IMR-90 (cell line): ENCODE measurements around the gene ZSCAN30. TPM values are rescaled to one million over a fixed set of nuclear protein-coding genes. Genes with fewer than 3 reads are reported as not detected.

Experiments
- ATAC-seq: fragments of 200-7000 bp; cut with Tn5 transposase; 2 replicates; pipeline ENCODE4 v1.9.1; 2020; ENCODE audit warnings: low read depth, mild to moderate bottlenecking, moderate library complexity
- BruUV-seq: library from RNA; stranded (reverse); fragments of 400-500 nt; replicated peaks from 2 replicates; lab custom pipeline; 2021; lab: Mats Ljungman, UMichigan
- CTCF ChIA-PET: fragments of 300-600 bp; formaldehyde crosslinking; extraction: SDS; loops from one replicate; lab custom pipeline; 2021; ENCODE audit warnings: antibody characterized with exemption; lab: Yijun Ruan, JAX
- POLR2A ChIA-PET: fragments of 300-600 bp; sonication (Branson Sonifier 250); formaldehyde crosslinking; loops from one replicate; lab custom pipeline; 2022; ENCODE audit warnings: antibody characterized with exemption; ENCODE audit not compliant: unreplicated experiment; lab: Charles Lee
- DNase-seq: peaks from one replicate; pipeline ENCODE4 v3.0.0; 2013
- H2AFZ ChIP-seq: replicated peaks from 2 replicates; pipeline ENCODE3; 2013; ENCODE audit warnings: low read length, mild to moderate bottlenecking; ENCODE audit not compliant: poor library complexity
- H2AK5ac ChIP-seq: 2 replicates; pipeline ENCODE4 v1.6.1; 2013; ENCODE audit warnings: low read depth, low read length, inconsistent platforms
- H2AK9ac ChIP-seq: replicated peaks from 2 replicates; pipeline ENCODE3; 2013; ENCODE audit warnings: mild to moderate bottlenecking, low read depth, low read length, moderate library complexity; ENCODE audit not compliant: poor library complexity
- H2BK120ac ChIP-seq: 2 replicates; pipeline ENCODE4 v1.6.1; 2013; ENCODE audit warnings: low read depth, low read length, inconsistent platforms
- H2BK15ac ChIP-seq: 3 replicates; pipeline ENCODE4 v1.6.1; 2013; ENCODE audit warnings: low read depth, low read length, inconsistent platforms
- H2BK20ac ChIP-seq: 2 replicates; pipeline ENCODE4 v1.6.1; 2013; ENCODE audit warnings: low read depth, mild to moderate bottlenecking, inconsistent platforms, low read length, moderate library complexity
- H2BK5ac ChIP-seq: 2 replicates; pipeline ENCODE4 v1.6.1; 2013; ENCODE audit warnings: mild to moderate bottlenecking, low read depth, low read length, inconsistent platforms; ENCODE audit not compliant: poor library complexity, severe bottlenecking
- H3K14ac ChIP-seq: replicated peaks from 2 replicates; pipeline ENCODE4 v1.6.1; 2013; ENCODE audit warnings: low read depth, low read length, inconsistent platforms
- H3K18ac ChIP-seq: 2 replicates; pipeline ENCODE4 v1.6.1; 2013; ENCODE audit warnings: low read depth, low read length, control low read depth
- H3K23ac ChIP-seq: 2 replicates; pipeline ENCODE4 v1.6.1; 2013; ENCODE audit warnings: low read depth, low read length, inconsistent platforms
- H3K27ac ChIP-seq: 2 replicates; pipeline ENCODE4 v1.5.1; 2013; ENCODE audit warnings: mild to moderate bottlenecking, control low read depth, low read length; ENCODE audit not compliant: insufficient read depth
- H3K27me3 ChIP-seq: 2 replicates; pipeline ENCODE4 v1.6.1; 2013; ENCODE audit warnings: low read length; ENCODE audit not compliant: control insufficient read depth, insufficient read depth
- H3K36me3 ChIP-seq: 2 replicates; pipeline ENCODE4 v1.6.1; 2013; ENCODE audit warnings: low read length, mixed read lengths; ENCODE audit not compliant: control insufficient read depth, insufficient read depth
- H3K4ac ChIP-seq: 2 replicates; pipeline ENCODE4 v1.6.1; 2013; ENCODE audit warnings: low read depth, low read length, inconsistent platforms
- H3K4me1 ChIP-seq: 2 replicates; pipeline ENCODE4 v1.6.1; 2013; ENCODE audit warnings: low read length, mixed read lengths; ENCODE audit not compliant: control insufficient read depth, insufficient read depth
- H3K4me2 ChIP-seq: 2 replicates; pipeline ENCODE4 v1.6.1; 2013; ENCODE audit warnings: low read depth, mild to moderate bottlenecking, control low read depth, low read length, moderate library complexity
- H3K4me3 ChIP-seq: 2 replicates; pipeline ENCODE4 v1.5.1; 2013; ENCODE audit warnings: low read depth, mild to moderate bottlenecking, control low read depth, low read length, moderate library complexity; ENCODE audit not compliant: insufficient read depth
- H3K56ac ChIP-seq: 2 replicates; pipeline ENCODE4 v1.6.1; 2013; ENCODE audit warnings: low read length, inconsistent platforms; ENCODE audit not compliant: insufficient read depth; ENCODE audit errors: extremely low read depth
- H3K79me1 ChIP-seq, 2 experiments: 2 replicates each; pipeline ENCODE4 v1.6.1; 2013; ENCODE audit warnings: low read length in 2 of 2, inconsistent platforms in 1 of 2, low read depth in 1 of 2
- H3K9ac ChIP-seq: 2 replicates; pipeline ENCODE4 v1.6.1; 2013; ENCODE audit warnings: low read depth, low read length, control low read depth
- H3K9me1 ChIP-seq: 2 replicates; pipeline ENCODE4 v1.6.1; 2013; ENCODE audit warnings: low read length, inconsistent platforms; ENCODE audit not compliant: insufficient read depth
- H3K9me3 ChIP-seq: 2 replicates; pipeline ENCODE4 v1.6.1; 2013; ENCODE audit warnings: low read length; ENCODE audit not compliant: control insufficient read depth, insufficient read depth
- H4K20me1 ChIP-seq: 2 replicates; pipeline ENCODE4 v1.6.1; 2013; ENCODE audit warnings: low read length, inconsistent platforms; ENCODE audit not compliant: insufficient read depth
- H4K5ac ChIP-seq: 2 replicates; pipeline ENCODE4 v1.6.1; 2013; ENCODE audit warnings: mild to moderate bottlenecking, low read depth, low read length, control low read depth
- H4K8ac ChIP-seq, 2 experiments: 2 replicates each; pipeline ENCODE4 v1.6.1; 2013; ENCODE audit warnings: low read depth in 2 of 2, low read length in 2 of 2, control low read depth in 1 of 2, inconsistent platforms in 1 of 2
- H4K91ac ChIP-seq: 2 replicates; pipeline ENCODE4 v1.6.1; 2013; ENCODE audit warnings: low read depth, low read length, inconsistent platforms; ENCODE audit not compliant: insufficient read depth
- CHD1 ChIP-seq: IDR thresholded peaks from 2 replicates; pipeline ENCODE4 v1.6.1; 2012; ENCODE audit warnings: low read depth, low read length, improper control_type of control experiment
- MAFK ChIP-seq: IDR thresholded peaks from 2 replicates; pipeline ENCODE4 v1.6.1; 2012; ENCODE audit warnings: low read depth, low read length, improper control_type of control experiment
- MAZ ChIP-seq: IDR thresholded peaks from 2 replicates; pipeline ENCODE4 v1.6.1; 2012; ENCODE audit warnings: low read depth, mild to moderate bottlenecking, low read length, improper control_type of control experiment, moderate library complexity, borderline replicate concordance
- POLR2A ChIP-seq: IDR thresholded peaks from 2 replicates; pipeline ENCODE4 v1.6.1; 2012; ENCODE audit warnings: mild to moderate bottlenecking, low read depth, low read length
- WGBS, 2 experiments: methylation state at CpG; one replicate each; pipeline versions ENCODE4 v1.1.5 to v1.1.7; 2013; ENCODE audit warnings: missing lambda C conversion rate in 2 of 2; ENCODE audit not compliant: insufficient read length in 1 of 2; ENCODE audit errors: extremely low coverage in 2 of 2; 5-methylcytosine and 5-hydroxymethylcytosine counted together
- dilution Hi-C: fragments of 300-500 bp; cut with HindIII; formaldehyde crosslinking; loops from one replicate; pipeline ENCODE4 v1.14.3; 2018; ENCODE audit warnings: low sequenced_read_pairs; ENCODE audit not compliant: unreplicated experiment
- in situ Hi-C: fragments of 300-500 bp; cut with MboI; formaldehyde crosslinking; loops from 3 replicates; pipeline ENCODE4 v1.14.3; 2019; ENCODE audit warnings: low sequenced_read_pairs, inconsistent platforms, mixed read lengths
- intact Hi-C: fragments of 100-400 bp; cut with micrococcal nuclease; formaldehyde crosslinking; loops from 2 replicates; pipeline ENCODE4 v1.10.0; 2022
- polyA plus RNA-seq, 3 experiments: library from polyadenylated mRNA; depleted of rRNA; stranded (reverse); fragments of >200 nt; gene quantifications; 2 replicates each; pipeline ENCODE4 v1.2.3, GENCODE V29; 2012; ENCODE audit warnings: low replicate concordance in 1 of 3
- total RNA-seq: library from RNA; depleted of rRNA; stranded (reverse); fragments of >200 nt; gene quantifications from 2 replicates; pipeline ENCODE4 v1.2.3, GENCODE V29; 2012

ZSCAN30 gene
- total and polyA plus RNA-seq, 2 of the 4 experiments (the other 2 are of a cell fraction), result 9.9 to 17.7 TPM

GRCh38 chr18:35241448-35241804 lies 48.6 kb downstream of the ZSCAN30 start:
- Histone ChIP-seq H3K4me3 (peak overlapping the region; percentile 53), H3K27me3 (no peaks in the 10 kb centered on the region), H3K27ac (peak overlapping the region; percentile 80; the same call in 1 of the 2 replicates), H2BK15ac (peak overlapping the region; percentile 29; the same call in 2 of the 3 replicates), H2BK120ac (peak overlapping the region; percentile 54), H3K18ac (peak overlapping the region; percentile 68), H3K79me1 (peaks cover 5 to 8% of the 10 kb centered on the region in 2 experiments), H3K23ac (peak overlapping the region; percentile 87), H3K4ac (peak overlapping the region; percentile 85; the same call in 1 of the 2 replicates), H2BK5ac (peak overlapping the region; percentile 87), H2AK9ac (no peak overlapping the region), H2AK5ac (peak overlapping the region; percentile 20; the same call in 1 of the 2 replicates), H3K9me3 (peaks cover 18% of the 10 kb centered on the region), H3K14ac (peak overlapping the region; percentile 92), H4K20me1 (no peaks in the 10 kb centered on the region), H2BK20ac (peak overlapping the region; percentile 41; the same call in 1 of the 2 replicates), H4K8ac (peak overlapping the region; percentile 74 to 90), H3K4me1 (peaks cover 2% of the 10 kb centered on the region; the same call in 1 of the 2 replicates), H3K9me1 (no peaks in the 10 kb centered on the region), H3K36me3 (peaks cover 29% of the 10 kb centered on the region), H4K91ac (peak overlapping the region; percentile 82), H2AFZ (no peak overlapping the region), H4K5ac (peak overlapping the region; percentile 20), H3K56ac (peak overlapping the region; percentile 89), H3K9ac (peak overlapping the region; percentile 84), H3K4me2 (peak overlapping the region; percentile 77)
- BruUV-seq, result TSS peak; percentile 61
- dilution Hi-C loops (no loop called here), in situ Hi-C loops (loop anchor here (5.0 to 25.0 kb wide), 3 partner anchors 51 to 721 kb away; partner anchors contain the start of genes RMP24, ZNF24 and ZSCAN30), intact Hi-C loops (loop anchor here (2.0 to 5.0 kb wide), 3 partner anchors 51 to 255 kb away; partner anchors contain the start of genes INO80C, ZNF24 and ZSCAN30)
- DNase-seq, result no peak
- ChIA-PET CTCF (no interaction called here), POLR2A (no interaction called here)
- peak; percentile 1; the same call in 1 of the 2 replicates for ATAC-seq
- no CpG with 5 or more reads among the region's 5 CpGs for WGBS, 2 experiments
- TF ChIP-seq POLR2A, result no peak
- TF ChIP-seq MAFK, result no peak
- TF ChIP-seq CHD1, result no peak
- TF ChIP-seq MAZ, result no peak
